Smooth muscle cell (in vitro differentiated cells): ENCODE results near the gene SLC7A1. TPM values are rescaled to one million over a fixed set of nuclear protein-coding genes. Genes with fewer than 3 reads are reported as not detected.
A peak's percentile ranks its signal among the peaks of the same experiment; 100 is the strongest.

ENCODE experiments used
- DNase-seq: peaks from one replicate; lab custom pipeline; 2025; ENCODE audit not compliant: unreplicated experiment; lab: John Stamatoyannopoulos, UW
- H2AFZ ChIP-seq: fragments of 200-600 bp; sonication (generic); 2 replicates; pipeline ENCODE4 v1.6.0; 2016; ENCODE audit warnings: antibody characterized with exemption, low read depth, mild to moderate bottlenecking
- H3F3A ChIP-seq: fragments of 200-600 bp; sonication (generic); 2 replicates; pipeline ENCODE4 v1.6.0; 2017; ENCODE audit warnings: antibody characterized with exemption, low read depth
- H3K27ac ChIP-seq: fragments of 200-600 bp; sonication (generic); 2 replicates; pipeline ENCODE4 v1.5.1; 2016; ENCODE audit warnings: low read depth, mild to moderate bottlenecking
- H3K27me3 ChIP-seq: fragments of 200-600 bp; sonication (generic); 2 replicates; pipeline ENCODE4 v1.6.1; 2016; ENCODE audit warnings: low read depth, mild to moderate bottlenecking
- H3K36me3 ChIP-seq: fragments of 200-600 bp; sonication (generic); 2 replicates; pipeline ENCODE4 v1.5.1; 2016; ENCODE audit warnings: low read depth
- H3K4me1 ChIP-seq: fragments of 200-600 bp; sonication (generic); 2 replicates; pipeline ENCODE4 v1.5.1; 2016; ENCODE audit warnings: low read depth
- H3K4me2 ChIP-seq: fragments of 200-600 bp; sonication (generic); 2 replicates; pipeline ENCODE4 v1.6.0; 2016; ENCODE audit warnings: mild to moderate bottlenecking
- H3K4me3 ChIP-seq: fragments of 200-600 bp; sonication (generic); 2 replicates; pipeline ENCODE4 v1.5.1; 2016; ENCODE audit warnings: mild to moderate bottlenecking
- H3K79me2 ChIP-seq: fragments of 200-600 bp; sonication (generic); 2 replicates; pipeline ENCODE4 v1.6.0; 2016; ENCODE audit warnings: low read depth, mild to moderate bottlenecking
- H3K9ac ChIP-seq: fragments of 200-600 bp; sonication (generic); 2 replicates; pipeline ENCODE4 v1.6.0; 2016; ENCODE audit warnings: low read depth
- H3K9me3 ChIP-seq: fragments of 200-600 bp; sonication (generic); replicated peaks from 2 replicates; pipeline ENCODE4 v1.5.1; 2016; ENCODE audit warnings: low read depth
- H4K20me1 ChIP-seq: fragments of 200-600 bp; sonication (generic); 2 replicates; pipeline ENCODE4 v1.6.0; 2016; ENCODE audit warnings: low read depth
- CTCF ChIP-seq: fragments of 200-600 bp; sonication (generic); IDR thresholded peaks from 2 replicates; pipeline ENCODE4 v1.5.1; 2017; ENCODE audit warnings: borderline replicate concordance, mild to moderate bottlenecking, antibody characterized with exemption; ENCODE audit not compliant: insufficient read depth, poor library complexity, severe bottlenecking
- WGBS: methylation state at CpG from one replicate; pipeline ENCODE4 v1.1.7; 2016; ENCODE audit warnings: low lambda C conversion rate; 5-methylcytosine and 5-hydroxymethylcytosine counted together
- polyA plus RNA-seq: library from polyadenylated mRNA; unstranded; fragments of >200 nt; fragmentation: Nextera tagmentation; extraction: Ambion mirVana; gene quantifications from 2 replicates; pipeline ENCODE4 v1.2.1, GENCODE V29; 2016
- total RNA-seq: library from RNA; depleted of rRNA; stranded (reverse); fragments of >200 nt; gene quantifications from 2 replicates; pipeline ENCODE4 v1.2.3, GENCODE V29; 2014

The SLC7A1 gene
- total and polyA plus RNA-seq, 2 experiments from 2014 or later: 7.9 to 36.6 TPM

- H4K20me1 ChIP-seq: peaks cover 94% of the 10 kb centered on the region
- TF ChIP-seq CTCF: no peak
- no peaks in the 10 kb centered on the region for H3F3A ChIP-seq
- no peak for DNase-seq
- peaks cover 7% of the 10 kb centered on the region for H3K4me1 ChIP-seq
- H3K4me2 ChIP-seq: no peak overlapping the region
- no peaks in the 10 kb centered on the region for H3K27me3 ChIP-seq
- WGBS: 52% methylated on average over 7 of the region's 7 CpGs
- peaks cover 100% of the 10 kb centered on the region for H3K79me2 ChIP-seq
- no peaks in the 10 kb centered on the region for H3K9me3 ChIP-seq
- H2AFZ ChIP-seq: no peak overlapping the region
- no peaks in the 10 kb centered on the region for H3K36me3 ChIP-seq
- no peak overlapping the region for H3K4me3 ChIP-seq
- no peak overlapping the region for H3K27ac ChIP-seq
- H3K9ac ChIP-seq: no peak overlapping the region
Measured at GRCh38 chr13:29587645-29588044, 7.8 kb downstream of the SLC7A1 start.

GRCh38 chr13:29583073-29583785, 12.3 kb downstream of the SLC7A1 start:
- Histone ChIP-seq H3K4me1 (no peaks in the 10 kb centered on the region), H3K4me3 (no peak overlapping the region), H3K27me3 (no peaks in the 10 kb centered on the region), H3K36me3 (no peaks in the 10 kb centered on the region), H3K79me2 (peaks cover 98% of the 10 kb centered on the region), H3K9me3 (no peaks in the 10 kb centered on the region), H3F3A (no peaks in the 10 kb centered on the region), H4K20me1 (peaks cover 100% of the 10 kb centered on the region), H3K4me2 (peak overlapping the region; percentile 47), H3K9ac (no peak overlapping the region), H2AFZ (no peak overlapping the region), H3K27ac (peak overlapping the region; percentile 44)
- WGBS: 69% methylated on average over 7 of the region's 7 CpGs
- no peak for DNase-seq
- no peak for TF ChIP-seq CTCF

GRCh38 chr13:29582171-29582570, 13.3 kb downstream of the SLC7A1 start:
- H4K20me1 ChIP-seq: peaks cover 100% of the 10 kb centered on the region
- no peak overlapping the region for H3K9ac ChIP-seq
- H3K4me3 ChIP-seq: no peak overlapping the region
- H3F3A ChIP-seq: no peaks in the 10 kb centered on the region
- H3K79me2 ChIP-seq: peaks cover 98% of the 10 kb centered on the region
- TF ChIP-seq CTCF: no peak
- no peak overlapping the region for H2AFZ ChIP-seq
- H3K9me3 ChIP-seq: no peaks in the 10 kb centered on the region
- H3K4me2 ChIP-seq: peak overlapping the region; percentile 28
- no peaks in the 10 kb centered on the region for H3K27me3 ChIP-seq
- H3K27ac ChIP-seq: no peak overlapping the region
- no peak for DNase-seq
- no peaks in the 10 kb centered on the region for H3K4me1 ChIP-seq
- H3K36me3 ChIP-seq: no peaks in the 10 kb centered on the region
- 67% methylated on average over 10 of the region's 10 CpGs for WGBS

- Histone ChIP-seq H3K9me3 (no peaks in the 10 kb centered on the region), H3K27me3 (no peaks in the 10 kb centered on the region), H3K79me2 (peaks cover 98% of the 10 kb centered on the region), H3K36me3 (no peaks in the 10 kb centered on the region), H3K27ac (no peak overlapping the region), H3K9ac (no peak overlapping the region), H3K4me1 (no peaks in the 10 kb centered on the region), H3F3A (no peaks in the 10 kb centered on the region), H4K20me1 (peaks cover 100% of the 10 kb centered on the region), H3K4me3 (no peak overlapping the region), H3K4me2 (peak overlapping the region; percentile 28), H2AFZ (no peak overlapping the region)
- 43% methylated on average over 7 of the region's 7 CpGs for WGBS
- DNase-seq: no peak
- TF ChIP-seq CTCF: no peak
Measured at GRCh38 chr13:29581666-29582065, 13.8 kb downstream of the SLC7A1 start.
